ENCODE measurements around the gene GPR162. TPM values are rescaled to one million over a fixed set of nuclear protein-coding genes. Genes with fewer than 3 reads are reported as not detected.

Gene GPR162
- total RNA-seq, 2 experiments from 2014 or later: 0.11 to 0.26 TPM

- H3K9me3 Mint-ChIP-seq (ENCODE audit: low read depth): no peaks in the 10 kb centered on the region
- POLR2A ChIA-PET: interaction anchor here (0.8 kb wide), 1 partner anchor 10 kb away, joined by 3 read pairs; no protein-coding TSS in a partner anchor
- H3K27ac Mint-ChIP-seq: peak overlapping the region; percentile 90
- intact Hi-C loops (cut with DNase I, micrococcal nuclease): loop anchor here (5.0 kb wide), 2 partner anchors 179 to 444 kb away; partner anchors contain the start of genes CHD4 (in 1 of the 2) and TNFRSF1A (in 1 of the 2)
- DNase-seq: peak; percentile 42
- H3K27me3 Mint-ChIP-seq: no peaks in the 10 kb centered on the region
- peaks cover 67% of the 10 kb centered on the region for H3K4me1 Mint-ChIP-seq
- H3K4me3 Mint-ChIP-seq: peak overlapping the region; percentile 66
- H3K36me3 Mint-ChIP-seq (ENCODE audit: low read depth): peaks cover 14% of the 10 kb centered on the region
- ATAC-seq: peak; percentile 14
- CTCF ChIA-PET: interaction anchor here (0.5 to 1.7 kb wide), 13 partner anchors 8 to 206 kb away, joined by 3 to 8 read pairs (median 4); partner anchors contain the start of genes CDCA3, PTMS and USP5
Observed at GRCh38 chr12:6786416-6787094, 35.1 kb upstream of the GPR162 start.

- DNase-seq (no peak), ATAC-seq (no peak)
- Mint-ChIP-seq H3K27ac (peak overlapping the region; percentile 90), H3K27me3 (no peaks in the 10 kb centered on the region), H3K4me1 (peaks cover 66% of the 10 kb centered on the region), H3K36me3 (ENCODE audit: low read depth) (peaks cover 21% of the 10 kb centered on the region), H3K4me3 (peak overlapping the region; percentile 66), H3K9me3 (ENCODE audit: low read depth) (no peaks in the 10 kb centered on the region)
- POLR2A ChIA-PET: no interaction called here
- intact Hi-C loops (cut with DNase I, micrococcal nuclease): loop anchor here (5.0 kb wide), 2 partner anchors 180 to 445 kb away; partner anchors contain the start of genes CHD4 (in 1 of the 2) and TNFRSF1A (in 1 of the 2)
- CTCF ChIA-PET: interaction anchor here (0.5 to 1.7 kb wide), 13 partner anchors 9 to 207 kb away, joined by 3 to 8 read pairs (median 4); partner anchors contain the start of genes CDCA3, PTMS and USP5
Observed at GRCh38 chr12:6787309-6787708, 34.3 kb upstream of the GPR162 start.

GRCh38 chr12:6788972-6789924 lies 32.4 kb upstream of the GPR162 start, which contains the start of gene CD4:
Gene CD4 (plus strand): TSS chr12:6789528. CDS start chr12:6800139, 10,611 bp downstream.
- H3K27ac Mint-ChIP-seq: peak within 1 kb of the TSS; percentile 93
- ChIA-PET CTCF (interaction anchor here (0.7 to 2.9 kb wide), 8 partner anchors 9 to 156 kb away, joined by 3 to 37 read pairs (median 6); partner anchors contain the start of gene MLF2), POLR2A (interaction anchor here (0.6 to 1.9 kb wide), 10 partner anchors 9 to 255 kb away, joined by 3 to 14 read pairs (median 4); partner anchors contain the start of genes CDCA3, GAPDH, MLF2 and PTMS)
- peaks cover 60% of the 10 kb centered on the region for H3K4me1 Mint-ChIP-seq
- H3K27me3 Mint-ChIP-seq: no peaks in the 10 kb centered on the region
- H3K9me3 Mint-ChIP-seq (ENCODE audit: low read depth): no peaks in the 10 kb centered on the region
- peak; percentile 94 for DNase-seq
- intact Hi-C loops (cut with DNase I, micrococcal nuclease): loop anchor here (1.0 to 5.0 kb wide), 4 partner anchors 10 to 447 kb away; partner anchors contain the start of genes CHD4 (in 2 of the 2) and TNFRSF1A (in 1 of the 2)
- peak; percentile 79 for ATAC-seq
- peak within 1 kb of the TSS; percentile 89 for H3K4me3 Mint-ChIP-seq
- H3K36me3 Mint-ChIP-seq (ENCODE audit: low read depth): peaks cover 32% of the 10 kb centered on the region

- ATAC-seq (peak; percentile 46), DNase-seq (peak; percentile 77)
- Mint-ChIP-seq H3K9me3 (ENCODE audit: low read depth) (no peaks in the 10 kb centered on the region), H3K27me3 (no peaks in the 10 kb centered on the region), H3K4me1 (peaks cover 54% of the 10 kb centered on the region), H3K27ac (peak overlapping the region; percentile 93), H3K36me3 (ENCODE audit: low read depth) (peaks cover 40% of the 10 kb centered on the region), H3K4me3 (peak overlapping the region; percentile 89)
- intact Hi-C loops (cut with DNase I, micrococcal nuclease): loop anchor here (1.0 to 5.0 kb wide), 4 partner anchors 18 to 38 kb away; partner anchors contain the start of genes MLF2 (in 2 of the 2), LAG3 (in 1 of the 2) and P3H3 (in 1 of the 2)
- ChIA-PET POLR2A (interaction anchor here (1.9 kb wide), 1 partner anchor 10 kb away, joined by 14 read pairs; no protein-coding TSS in a partner anchor), CTCF (interaction anchor here (0.5 to 3.4 kb wide), 7 partner anchors 10 to 138 kb away, joined by 3 to 37 read pairs (median 4); partner anchors contain the start of genes COPS7A and MLF2)
Observed at GRCh38 chr12:6790496-6791150, 31.0 kb upstream of the GPR162 start.

GRCh38 chr12:6791931-6792520 lies 29.6 kb upstream of the GPR162 start:
- H3K27ac Mint-ChIP-seq: peak overlapping the region; percentile 93
- H3K36me3 Mint-ChIP-seq (ENCODE audit: low read depth): peaks cover 47% of the 10 kb centered on the region
- ChIA-PET POLR2A (interaction anchor here (0.9 to 1.6 kb wide), 7 partner anchors 11 to 258 kb away, joined by 3 to 7 read pairs (median 5); partner anchors contain the start of genes C12orf57, COPS7A, GAPDH and LAG3), CTCF (interaction anchor here (0.6 to 3.4 kb wide), 14 partner anchors 11 to 623 kb away, joined by 3 to 29 read pairs (median 3); partner anchors contain the start of genes MLF2 and PTMS)
- intact Hi-C loops (cut with DNase I, micrococcal nuclease): loop anchor here in 1 of 2 experiments (2.0 to 5.0 kb wide), 3 partner anchors 19 to 40 kb away; partner anchors contain the start of genes LAG3, MLF2 and P3H3
- peaks cover 54% of the 10 kb centered on the region for H3K4me1 Mint-ChIP-seq
- H3K9me3 Mint-ChIP-seq (ENCODE audit: low read depth): no peaks in the 10 kb centered on the region
- no peaks in the 10 kb centered on the region for H3K27me3 Mint-ChIP-seq
- DNase-seq (peak; percentile 42), ATAC-seq (no peak)
- peak overlapping the region; percentile 89 for H3K4me3 Mint-ChIP-seq

GRCh38 chr12:6792522-6793201 lies 29.0 kb upstream of the GPR162 start:
- CTCF ChIA-PET: interaction anchor here (0.5 to 3.4 kb wide), 17 partner anchors 10 to 623 kb away, joined by 3 to 29 read pairs (median 3); partner anchors contain the start of genes CDCA3, MLF2 and PTMS
- Mint-ChIP-seq H3K27me3 (no peaks in the 10 kb centered on the region), H3K9me3 (ENCODE audit: low read depth) (no peaks in the 10 kb centered on the region), H3K36me3 (ENCODE audit: low read depth) (peaks cover 52% of the 10 kb centered on the region), H3K4me1 (peaks cover 56% of the 10 kb centered on the region), H3K4me3 (peak overlapping the region; percentile 89), H3K27ac (peak overlapping the region; percentile 93)
- intact Hi-C loops (cut with DNase I, micrococcal nuclease): loop anchor here in 1 of 2 experiments (5.0 kb wide), 2 partner anchors 35 to 40 kb away; partner anchors contain the start of genes MLF2 and P3H3
- DNase-seq: peak; percentile 52
- ATAC-seq: peak; percentile 20
- POLR2A ChIA-PET: interaction anchor here (0.6 to 1.6 kb wide), 9 partner anchors 10 to 304 kb away, joined by 3 to 7 read pairs (median 4); partner anchors contain the start of genes C12orf57, COPS7A, GAPDH and LAG3

- POLR2A ChIA-PET: no interaction called here
- H3K36me3 Mint-ChIP-seq (ENCODE audit: low read depth): peaks cover 66% of the 10 kb centered on the region
- ATAC-seq: no peak
- peaks cover 60% of the 10 kb centered on the region for H3K4me1 Mint-ChIP-seq
- H3K4me3 Mint-ChIP-seq: no peak overlapping the region
- H3K27me3 Mint-ChIP-seq: no peaks in the 10 kb centered on the region
- no peaks in the 10 kb centered on the region for H3K9me3 Mint-ChIP-seq (ENCODE audit: low read depth)
- intact Hi-C loops (cut with DNase I, micrococcal nuclease): no loop called here
- CTCF ChIA-PET: interaction anchor here (1.3 to 1.6 kb wide), 2 partner anchors 40 to 57 kb away, joined by 3 read pairs; no protein-coding TSS in a partner anchor
- H3K27ac Mint-ChIP-seq: no peak overlapping the region
- no peak for DNase-seq
Observed at GRCh38 chr12:6795088-6795487, 26.5 kb upstream of the GPR162 start.

GRCh38 chr12:6796576-6796975 lies 25.0 kb upstream of the GPR162 start:
- Mint-ChIP-seq H3K4me1 (peaks cover 60% of the 10 kb centered on the region), H3K36me3 (ENCODE audit: low read depth) (peaks cover 58% of the 10 kb centered on the region), H3K27ac (no peak overlapping the region), H3K27me3 (no peaks in the 10 kb centered on the region), H3K4me3 (no peak overlapping the region), H3K9me3 (ENCODE audit: low read depth) (no peaks in the 10 kb centered on the region)
- no peak for ATAC-seq
- DNase-seq: no peak
- ChIA-PET CTCF (interaction anchor here (0.6 to 1.6 kb wide), 6 partner anchors 30 to 59 kb away, joined by 3 to 5 read pairs (median 3); partner anchors contain the start of genes MLF2 and PTMS), POLR2A (interaction anchor here (1.0 kb wide), 1 partner anchor 10 kb away, joined by 3 read pairs; no protein-coding TSS in a partner anchor)
- intact Hi-C loops (cut with DNase I, micrococcal nuclease): no loop called here

GRCh38 chr12:6799147-6799546 lies 22.5 kb upstream of the GPR162 start:
- ChIA-PET CTCF (interaction anchor here (1.1 kb wide), 1 partner anchor 9 kb away, joined by 4 read pairs; no protein-coding TSS in a partner anchor), POLR2A (no interaction called here)
- H3K9me3 Mint-ChIP-seq (ENCODE audit: low read depth): no peaks in the 10 kb centered on the region
- intact Hi-C loops (cut with DNase I, micrococcal nuclease): no loop called here
- no peak overlapping the region for H3K4me3 Mint-ChIP-seq
- H3K4me1 Mint-ChIP-seq: peaks cover 44% of the 10 kb centered on the region
- no peak for DNase-seq
- H3K36me3 Mint-ChIP-seq (ENCODE audit: low read depth): peaks cover 58% of the 10 kb centered on the region
- no peak overlapping the region for H3K27ac Mint-ChIP-seq
- ATAC-seq: no peak
- no peaks in the 10 kb centered on the region for H3K27me3 Mint-ChIP-seq
